GM18861 (cell line): ENCODE results near the gene MISP3.

Experiments used
- ATAC-seq: cut with Tn5 transposase; IDR thresholded peaks from one replicate; pipeline ENCODE4 v1.9.1; 2021; ENCODE audit not compliant: unreplicated experiment

MISP3 gene

DNA sequence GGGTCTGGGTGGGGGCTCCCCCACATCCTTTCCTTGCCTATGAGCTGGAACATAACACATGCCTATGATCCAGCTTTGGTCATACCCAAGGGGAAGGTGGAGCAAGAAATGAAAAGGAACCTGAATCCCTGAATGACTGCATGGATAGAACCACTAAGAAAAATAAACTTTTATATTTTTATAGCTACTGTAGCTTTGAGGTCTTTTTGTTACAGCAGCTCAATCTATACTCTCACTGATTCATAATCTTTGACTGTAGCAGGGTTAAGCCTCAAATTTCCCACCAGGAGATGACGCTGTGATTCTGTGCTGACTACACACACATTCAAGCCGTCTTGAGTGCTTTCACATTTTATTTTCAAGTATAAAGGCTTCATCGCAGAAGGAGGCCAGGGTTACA, 19.6 kb upstream of the MISP3 start:
- no peak for ATAC-seq

DNA sequence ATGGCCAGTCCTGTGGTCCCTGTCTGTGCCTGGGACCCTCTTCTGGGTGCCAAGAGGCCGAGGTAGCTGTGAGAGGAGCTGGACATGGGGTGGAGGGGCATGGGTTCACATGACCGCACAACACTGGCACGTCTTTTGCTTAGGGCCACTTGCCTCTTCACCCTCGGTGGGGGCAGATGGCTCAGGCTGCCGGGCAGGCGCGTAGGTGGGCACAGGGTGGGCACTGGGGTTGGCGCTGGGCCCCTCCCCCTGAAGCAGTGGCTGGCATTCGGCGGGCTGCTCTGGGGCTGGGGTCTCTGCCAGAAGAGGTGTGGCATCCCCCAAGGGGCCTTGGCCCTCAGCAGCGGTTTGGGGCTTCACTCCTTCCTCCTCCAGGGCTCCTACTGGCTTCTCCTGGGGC, 19.1 kb upstream of the MISP3 start:
- ATAC-seq = no peak

- ATAC-seq = no peak
Measured at GRCh38 chr19:14054099-14054498, 18.5 kb upstream of the MISP3 start.

DNA sequence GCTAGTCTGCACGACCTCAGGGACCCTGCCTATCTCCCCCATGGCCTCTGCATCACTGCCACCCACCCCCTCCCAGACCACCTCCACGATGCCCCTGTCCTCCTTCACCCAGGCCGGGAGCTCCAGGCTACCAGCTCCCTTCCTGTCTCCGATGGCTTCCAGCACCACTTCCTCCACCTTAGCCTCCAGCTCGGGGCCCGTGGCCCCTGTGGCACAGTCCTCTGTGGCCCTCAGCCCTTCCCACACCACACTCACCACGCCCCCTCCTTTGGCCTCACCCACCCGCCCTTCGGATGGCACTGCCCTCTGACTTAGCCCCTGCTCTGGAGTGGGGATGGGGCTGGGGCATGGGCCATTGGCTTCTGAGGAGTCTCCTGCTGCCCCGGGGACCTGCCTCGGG, 17.9 kb upstream of the MISP3 start:
- ATAC-seq = no peak

DNA sequence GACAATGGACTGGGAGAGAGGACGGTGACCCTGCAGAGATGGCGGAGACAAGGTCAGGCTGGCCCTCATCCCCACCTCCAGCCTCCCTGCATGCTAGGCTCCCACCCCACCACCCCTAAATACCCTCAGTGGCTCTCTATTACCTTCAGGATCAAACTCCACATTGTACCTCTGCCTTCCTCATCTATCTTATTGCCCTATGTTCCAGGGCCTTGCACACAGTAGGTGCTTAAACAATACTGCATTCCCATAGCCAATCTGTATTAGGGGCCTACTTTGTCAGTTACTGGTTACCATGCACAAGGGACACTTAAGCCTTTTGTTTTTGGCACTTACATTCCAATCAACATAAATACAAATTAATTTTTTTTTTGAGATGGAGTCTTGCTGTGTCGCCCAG, 17.2 kb upstream of the MISP3 start:
- ATAC-seq = no peak

- no peak for ATAC-seq
Measured at GRCh38 chr19:14056069-14056666, 16.4 kb upstream of the MISP3 start.

DNA sequence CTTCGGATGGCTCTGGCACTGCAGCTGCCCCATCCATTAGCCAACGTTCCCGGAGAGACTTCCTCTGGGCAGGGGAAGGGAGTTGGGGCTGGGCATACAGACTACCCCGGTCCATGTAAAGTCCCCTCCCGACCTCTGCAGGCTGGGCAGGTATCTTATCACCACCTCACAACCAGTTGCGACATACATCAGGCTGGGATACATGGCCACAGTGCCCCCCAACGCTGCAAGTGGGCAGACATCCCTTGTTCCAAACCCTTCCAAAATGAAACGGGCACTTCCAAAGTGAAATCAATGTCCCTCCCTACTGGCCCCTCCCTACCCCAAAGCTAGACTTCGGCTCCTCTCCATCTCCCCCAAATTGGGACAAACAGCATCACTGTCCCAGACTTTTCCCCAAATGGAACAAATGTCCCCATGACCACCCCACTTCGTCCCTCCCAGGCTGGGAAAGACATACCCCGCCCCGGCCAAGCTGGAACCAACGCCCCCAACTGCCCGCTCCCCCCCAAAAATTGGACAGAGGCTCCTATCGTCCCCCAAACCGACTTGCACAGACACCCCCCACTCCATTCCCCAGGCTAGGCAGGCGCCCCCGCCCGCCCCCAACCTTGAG, 15.7 kb upstream of the MISP3 start:
- ATAC-seq = no peak

DNA sequence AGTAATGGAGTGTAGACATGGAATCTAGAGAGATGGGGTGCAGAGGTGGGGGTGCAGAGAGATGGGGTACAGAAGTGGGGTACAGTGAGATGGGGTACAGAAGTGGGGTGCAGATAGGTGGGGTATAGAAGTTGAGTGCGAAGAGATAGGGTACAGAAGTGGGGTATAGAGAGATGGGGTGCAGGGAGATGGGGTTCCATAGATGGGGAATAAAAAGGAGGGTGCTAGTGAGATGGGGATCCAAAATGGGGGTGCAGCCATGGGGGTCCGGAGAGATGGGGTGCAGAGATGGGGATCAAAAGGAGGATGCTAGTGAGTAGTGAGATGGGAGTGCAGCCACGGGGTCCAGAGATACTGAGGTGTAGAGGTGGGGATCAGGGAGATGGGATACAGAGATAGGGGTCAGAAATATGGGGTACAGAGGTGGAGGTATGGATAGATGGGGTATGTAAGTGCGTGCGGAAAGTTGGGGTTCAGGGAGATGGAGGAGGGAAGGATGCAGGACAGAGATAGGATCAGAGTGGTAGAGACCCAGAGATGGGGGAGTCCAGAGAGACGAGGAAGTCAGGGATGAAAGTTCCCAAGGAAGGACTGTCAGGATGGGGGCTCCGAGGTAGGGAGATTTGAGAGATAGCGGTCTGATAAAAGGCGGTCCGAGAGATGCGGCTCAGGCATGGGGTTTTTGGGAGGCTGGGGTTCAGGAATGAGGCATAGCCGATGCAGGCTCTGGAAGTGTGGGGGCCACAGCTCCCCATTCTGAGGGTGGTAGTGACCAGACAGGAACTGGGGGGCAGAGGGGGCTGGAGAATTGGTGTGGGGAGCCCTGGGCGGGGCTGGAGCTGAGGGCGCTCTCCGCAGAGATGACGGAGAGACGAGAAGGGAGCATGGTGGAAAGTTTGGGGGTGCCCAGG, 14.1 kb upstream of the MISP3 start:
- no peak for ATAC-seq

- ATAC-seq = no peak
Measured at GRCh38 chr19:14059093-14059480, 13.5 kb upstream of the MISP3 start.

- no peak for ATAC-seq
Measured at GRCh38 chr19:14059652-14060155, 12.9 kb upstream of the MISP3 start.

DNA sequence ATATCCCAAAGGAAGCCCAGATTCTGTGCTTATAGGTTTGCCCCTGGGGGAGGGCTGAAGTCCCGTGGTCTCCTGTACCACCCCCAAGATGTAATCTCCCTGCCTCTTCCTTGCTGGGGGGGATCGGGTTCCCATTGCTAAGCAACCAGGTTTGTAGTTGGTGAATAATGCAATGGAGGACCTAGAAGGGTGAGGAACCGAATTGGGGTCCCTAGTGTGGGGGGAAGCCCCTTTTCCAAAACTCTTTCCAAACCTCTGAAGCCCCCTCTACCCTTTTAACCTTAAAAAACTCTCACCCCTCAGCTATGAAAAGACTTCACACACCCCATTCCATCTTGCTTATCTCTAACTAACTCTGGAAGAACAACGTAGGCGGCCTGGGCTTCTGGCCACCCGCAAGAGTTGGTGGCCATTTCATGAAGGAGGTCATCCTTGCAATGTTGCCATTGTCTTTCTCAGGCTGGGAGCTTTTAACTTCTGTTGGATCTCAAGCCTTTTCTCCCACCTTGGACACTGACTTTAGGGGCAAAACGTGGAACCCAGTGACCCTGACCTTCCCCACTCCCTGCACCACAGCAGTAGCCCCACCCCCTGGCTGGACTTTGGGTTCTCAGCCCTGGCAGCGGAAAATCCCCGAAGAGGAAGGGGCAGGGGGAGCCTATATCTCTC, 11.4 kb upstream of the MISP3 start:
- no peak for ATAC-seq

DNA sequence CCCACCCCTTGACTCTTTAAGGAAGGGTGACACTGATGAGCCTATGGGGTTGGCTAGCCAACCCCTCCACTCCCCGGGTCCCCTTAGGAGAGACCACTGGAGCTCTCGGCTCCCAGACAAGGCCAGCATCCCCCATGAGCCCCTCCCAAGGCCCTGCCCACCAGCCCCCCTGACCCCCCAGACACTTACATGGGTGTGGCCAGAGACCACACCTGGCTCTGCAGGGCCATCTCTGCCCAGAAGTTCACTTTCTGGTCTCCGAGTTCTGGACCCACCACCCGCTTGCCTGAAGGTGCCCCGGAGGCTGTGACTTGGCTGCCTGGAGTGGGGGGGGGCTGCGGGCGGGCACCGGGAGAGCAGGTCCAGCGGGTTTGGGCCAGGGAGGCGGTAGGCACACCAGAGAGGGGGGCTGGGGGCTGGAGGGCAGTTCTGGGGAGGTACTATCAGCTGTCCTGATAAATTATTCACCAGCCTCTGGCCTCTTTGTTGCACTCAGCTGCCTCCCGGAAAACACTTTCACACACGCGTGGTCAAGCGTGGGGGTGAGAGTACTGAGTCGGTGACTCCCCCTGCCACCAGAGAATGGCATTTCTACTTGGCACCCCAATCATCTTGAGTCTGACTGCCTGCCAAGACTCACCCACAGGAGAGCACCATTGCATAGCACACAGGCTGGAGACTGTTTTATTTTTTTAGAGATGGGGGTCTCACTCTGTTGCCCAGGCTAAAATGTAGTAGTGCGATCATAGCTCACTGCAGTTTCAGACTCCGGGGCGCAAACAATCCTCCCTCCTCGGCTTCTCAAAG, 10.6 kb upstream of the MISP3 start, which contains the start of gene PALM3:
Gene PALM3 (minus strand): TSS at position 326 of the 807 bp plus-strand sequence. CDS start 96 bp downstream, at position 230.
- ATAC-seq = no peak

GRCh38 chr19:14062558-14062855, 10.1 kb upstream of the MISP3 start:
- ATAC-seq = no peak

- ATAC-seq = no peak
Measured at GRCh38 chr19:14063105-14063504, 9.5 kb upstream of the MISP3 start.

DNA sequence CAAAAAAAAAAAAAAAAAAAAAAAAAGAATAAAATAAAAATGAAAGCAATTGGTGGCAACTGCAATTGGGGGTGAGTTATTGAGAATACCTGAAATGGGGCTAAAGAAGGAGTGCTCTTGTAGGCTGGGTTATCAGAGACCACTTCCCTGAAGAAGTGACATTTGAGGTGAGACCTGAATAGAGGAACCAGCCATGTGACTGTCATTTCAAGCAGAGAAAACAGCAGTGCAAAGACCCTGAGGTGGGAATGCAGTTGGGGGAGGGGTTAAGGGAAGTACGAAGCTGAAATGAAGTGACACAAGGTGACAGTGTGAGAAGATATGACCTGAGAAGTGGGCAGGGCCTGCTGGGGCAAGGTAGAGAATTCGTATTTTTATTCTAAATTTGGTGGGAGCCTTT, 6.5 kb upstream of the MISP3 start:
- ATAC-seq = no peak

DNA sequence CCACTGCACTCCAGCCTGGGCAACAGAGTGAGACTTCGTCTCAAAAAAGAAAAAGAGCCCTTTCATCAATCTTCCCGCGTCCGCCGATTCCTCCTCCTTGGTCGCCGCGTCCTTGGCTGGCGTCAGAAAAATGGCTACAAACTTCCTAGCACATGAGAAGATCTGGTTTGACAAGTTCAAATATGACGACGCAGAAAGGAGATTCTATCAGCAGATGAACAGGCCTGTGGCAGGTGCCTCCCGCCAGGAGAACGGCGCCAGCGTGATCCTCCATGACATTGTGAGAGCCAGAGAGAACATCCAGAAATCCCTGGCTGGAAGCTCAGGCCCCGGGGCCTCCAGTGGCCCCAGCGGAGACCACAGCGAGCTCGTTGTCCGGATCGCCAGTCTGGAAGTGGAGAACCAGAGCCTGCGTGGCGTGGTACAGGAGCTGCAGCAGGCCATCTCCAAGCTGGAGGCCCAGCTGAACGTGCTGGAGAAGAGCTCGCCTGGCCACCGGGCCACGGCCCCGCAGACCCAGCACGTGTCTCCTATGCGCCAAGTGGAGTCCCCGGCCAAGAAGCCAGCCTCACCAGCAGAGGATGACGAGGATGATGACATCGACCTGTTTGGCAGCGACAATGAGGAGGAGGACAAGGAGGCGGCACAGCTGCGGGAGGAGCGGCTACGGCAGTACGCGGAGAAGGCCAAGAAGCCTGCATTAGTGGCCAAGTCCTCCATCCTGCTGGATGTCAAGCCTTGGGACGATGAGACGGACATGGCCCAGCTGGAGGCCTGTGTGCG, 2.1 kb upstream of the MISP3 start:
- no peak for ATAC-seq

- ATAC-seq = peak; percentile 45
Measured at GRCh38 chr19:14073261-14073924, 807 bp downstream of the MISP3 start.

DNA sequence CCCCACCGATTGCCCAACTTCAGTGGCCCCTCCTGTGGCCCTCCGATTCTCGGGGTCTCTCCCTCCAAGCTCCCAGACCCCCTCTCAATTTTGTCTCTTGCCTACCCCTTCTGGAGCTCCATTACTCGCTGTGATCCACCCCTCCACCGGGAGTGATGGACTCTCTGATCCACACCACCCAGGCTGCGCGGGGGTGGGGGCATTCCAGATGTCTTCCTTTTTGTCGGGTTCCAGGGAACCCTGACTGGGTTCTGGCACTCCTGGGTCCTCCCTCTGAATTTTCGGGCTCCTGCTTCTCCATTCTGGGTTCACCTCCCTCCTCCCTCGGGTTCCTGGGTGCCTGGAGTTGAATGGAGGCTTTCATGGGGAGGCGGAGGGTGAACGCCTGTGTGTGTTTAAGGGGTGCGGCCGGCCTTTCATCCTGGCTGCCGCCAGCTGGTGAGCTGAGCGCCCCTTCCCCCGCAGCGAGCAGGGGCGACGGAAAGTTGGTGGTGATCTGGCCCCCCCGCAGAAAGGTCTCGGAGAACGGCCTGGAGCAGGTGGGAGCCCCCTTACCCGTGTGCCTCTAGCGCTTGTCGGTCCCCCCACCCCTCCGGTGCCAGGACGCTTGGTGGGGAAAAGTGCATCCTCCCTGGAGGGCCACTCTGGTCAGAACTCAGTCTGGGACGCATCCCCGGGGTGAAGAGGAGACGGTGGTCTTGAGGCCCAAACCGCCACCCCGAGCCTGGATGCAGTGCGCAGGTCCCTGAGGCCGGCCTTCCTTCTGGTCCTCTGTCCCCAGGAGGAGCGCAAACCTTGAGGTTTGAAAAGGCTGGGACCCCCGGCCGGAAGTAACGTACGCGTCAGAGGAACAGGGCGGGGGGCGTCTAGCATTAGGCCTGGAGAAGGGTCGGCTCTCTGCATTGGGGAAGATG, 1.6 kb downstream of the MISP3 start:
- no peak for ATAC-seq
